ENCODE data around the gene CLCN6.

Gene CLCN6

GRCh38 chr1:11805422-11806306 is at the start of gene CLCN6, which contains the start of gene MTHFR:
TSS of gene CLCN6 (plus strand) at chr1:11806191. CDS start at chr1:11806263, 72 bp downstream.
TSS of gene MTHFR (minus strand) at chr1:11805964. CDS start at chr1:11803116, 2,848 bp downstream.
- peak; percentile 96 for DNase-seq (ENCODE audit: low read depth)

- no peak for DNase-seq (ENCODE audit: low read depth)
These were observed 48.9 kb upstream of the CLCN6 start for GRCh38 chr1:11757047-11757446.

GRCh38 chr1:11759791-11760190 is 46.2 kb upstream of the CLCN6 start:
- no peak for DNase-seq (ENCODE audit: low read depth)

DNA sequence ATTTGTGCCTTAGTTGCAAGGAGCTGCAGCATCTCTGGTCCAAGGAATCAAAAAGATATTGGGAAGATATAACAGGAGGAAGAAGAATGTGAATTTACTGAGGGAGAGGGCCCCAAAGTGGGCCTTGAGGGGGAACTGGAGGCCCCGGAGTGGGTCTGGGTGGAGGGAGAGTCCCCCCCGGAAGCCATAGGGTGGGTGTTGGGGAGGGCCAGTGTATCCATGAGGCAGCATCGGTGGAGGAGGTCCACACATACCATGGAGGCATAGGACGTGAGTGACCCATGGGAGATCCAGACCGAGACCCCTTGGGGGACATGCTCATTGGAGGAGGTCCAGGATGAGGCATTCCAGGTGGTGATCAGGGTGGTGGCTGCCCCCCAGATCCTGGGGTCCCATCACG is 44.7 kb upstream of the CLCN6 start:
- DNase-seq (ENCODE audit: low read depth): no peak

- no peak for DNase-seq (ENCODE audit: low read depth)
These were observed 44.0 kb upstream of the CLCN6 start, which contains the start of gene C1orf167 for GRCh38 chr1:11761988-11762406. TSS of gene C1orf167 (plus strand) at chr1:11762193. CDS start at chr1:11764401, 2,208 bp downstream.

DNA sequence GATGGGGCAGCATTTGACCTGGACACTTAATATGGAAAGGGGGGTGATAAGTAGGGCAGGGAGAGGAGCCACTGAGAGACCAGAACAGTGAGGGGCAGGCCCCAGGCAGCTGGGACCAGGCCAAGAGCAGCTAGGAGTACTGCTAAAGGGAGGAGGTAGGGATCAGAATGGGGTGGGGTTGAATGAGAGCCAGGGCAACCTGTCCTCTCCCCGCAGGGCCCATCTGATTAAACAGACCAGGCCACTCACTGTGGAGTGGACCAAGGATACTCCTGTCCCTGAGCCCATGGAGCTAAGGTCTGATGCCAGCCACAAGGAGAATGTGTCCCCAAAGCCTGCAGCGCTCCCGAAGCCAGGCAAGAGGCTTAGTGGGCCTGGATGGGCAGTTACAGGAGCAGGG is 41.9 kb upstream of the CLCN6 start:
- DNase-seq (ENCODE audit: low read depth): no peak

GRCh38 chr1:11764519-11764918 is 41.5 kb upstream of the CLCN6 start:
- no peak for DNase-seq (ENCODE audit: low read depth)

DNA sequence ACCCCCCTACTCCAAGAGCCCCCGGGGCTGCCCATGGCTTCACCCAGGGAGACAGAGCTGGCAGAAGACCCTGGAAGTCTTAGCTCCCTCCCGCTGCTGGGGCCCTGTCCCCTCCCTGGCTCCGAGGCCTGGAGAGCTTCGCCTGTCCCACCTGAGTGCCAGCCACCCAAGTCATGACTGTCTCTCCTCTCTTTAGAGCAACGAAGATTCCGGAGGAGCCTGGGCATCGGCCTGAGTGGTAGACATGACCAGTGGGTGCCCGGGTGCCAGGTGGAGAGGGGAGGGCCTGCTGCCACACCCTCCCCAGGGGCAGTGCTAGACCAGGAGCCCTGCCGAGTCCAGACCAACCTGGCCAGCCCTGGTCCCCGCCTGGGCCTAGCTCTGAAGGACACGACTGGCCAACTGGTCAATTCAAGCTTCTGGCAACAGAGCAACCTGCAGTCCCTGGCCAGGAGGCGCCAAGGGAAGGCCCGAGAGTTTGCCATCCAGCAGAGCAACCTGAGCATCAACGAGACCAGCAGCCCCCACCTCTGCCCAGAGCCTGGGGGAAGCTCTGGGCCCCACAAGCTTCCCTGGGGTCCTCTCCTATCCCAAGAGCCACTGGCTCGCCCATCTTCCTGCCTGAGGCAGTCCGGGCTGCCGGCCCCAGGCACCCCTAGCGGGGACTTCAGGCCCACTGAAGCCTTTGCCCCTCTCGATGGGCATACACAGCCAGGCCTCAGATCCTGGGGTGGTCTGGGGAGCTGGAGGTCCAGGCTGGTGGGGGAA is 40.1 kb upstream of the CLCN6 start:
- no peak for DNase-seq (ENCODE audit: low read depth)

DNA sequence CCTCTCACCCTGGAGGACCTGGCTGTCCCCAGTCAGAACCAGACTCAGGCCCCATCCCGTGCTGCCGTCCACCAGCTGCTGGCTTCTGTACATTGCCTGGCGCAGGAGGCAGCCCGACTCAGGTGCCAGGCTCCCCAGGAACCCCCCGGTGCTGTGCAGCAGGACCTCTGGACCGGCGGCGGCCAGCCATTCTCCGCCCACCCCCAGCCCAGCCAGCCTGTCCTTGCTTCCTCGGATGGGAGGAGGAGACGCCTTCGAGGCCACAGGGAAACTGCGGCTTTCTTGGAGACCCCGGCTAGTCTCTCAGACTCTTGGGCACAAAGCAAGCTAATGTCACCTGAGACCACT is 39.6 kb upstream of the CLCN6 start:
- DNase-seq (ENCODE audit: low read depth): no peak

- DNase-seq (ENCODE audit: low read depth): no peak
These were observed 37.9 kb upstream of the CLCN6 start for GRCh38 chr1:11767922-11768704.

DNA sequence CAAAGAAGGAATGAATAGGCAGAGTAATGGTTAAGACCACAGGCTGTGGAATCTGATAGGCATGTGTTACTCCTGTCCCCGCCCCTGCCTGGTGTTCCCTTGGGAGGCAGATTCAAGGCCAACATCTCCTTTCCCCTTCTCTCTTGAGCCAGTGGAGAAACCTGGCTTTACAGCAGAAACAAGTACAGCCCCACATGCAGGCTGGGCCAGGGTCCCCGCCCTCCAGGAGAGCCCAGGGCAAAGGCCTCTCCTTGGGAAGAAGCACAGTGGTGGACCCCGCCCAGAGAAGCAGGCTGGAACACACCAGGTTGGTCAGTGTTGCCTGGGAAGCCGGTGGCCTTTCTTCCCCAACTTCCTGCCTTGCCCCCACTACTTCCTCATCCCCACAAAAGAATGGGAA is 37.2 kb upstream of the CLCN6 start:
- DNase-seq (ENCODE audit: low read depth): no peak

DNA sequence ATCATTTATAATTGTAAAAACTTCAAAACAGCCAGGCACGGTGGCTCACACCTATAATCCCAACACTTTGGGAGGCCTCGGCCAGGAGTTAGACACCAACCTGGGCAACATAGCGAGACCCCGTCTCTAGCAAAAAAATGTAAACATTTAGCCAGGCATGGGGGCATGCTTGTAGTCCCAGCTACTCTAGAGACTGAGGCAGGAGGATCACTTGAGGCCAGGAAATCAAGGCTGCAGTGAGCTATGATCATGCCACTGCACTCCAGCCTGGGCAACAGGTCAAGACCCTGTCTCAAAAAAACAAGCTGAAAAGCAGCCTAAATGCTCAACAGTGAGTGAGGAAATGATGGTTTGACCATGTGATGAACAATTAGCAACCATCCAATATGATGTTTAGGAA is 36.7 kb upstream of the CLCN6 start:
- no peak for DNase-seq (ENCODE audit: low read depth)

DNA sequence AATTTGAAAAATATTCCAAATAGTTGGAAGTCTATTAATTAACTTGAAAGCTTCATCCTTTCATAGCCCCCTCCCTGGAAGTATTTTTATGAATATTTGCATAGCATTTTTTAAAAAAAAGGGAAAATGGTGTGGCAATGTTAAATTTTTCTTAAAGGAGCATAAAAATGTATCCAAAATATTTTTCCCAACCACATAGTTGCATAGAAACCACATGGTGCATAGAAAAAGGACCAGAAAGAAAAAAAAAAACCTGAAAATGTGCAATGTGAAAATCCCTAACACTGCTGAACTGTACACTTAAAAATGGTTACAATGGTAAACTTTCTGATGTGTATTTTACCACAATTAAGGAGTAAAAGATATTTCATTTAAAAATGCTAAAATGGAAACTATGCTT is 36.0 kb upstream of the CLCN6 start:
- no peak for DNase-seq (ENCODE audit: low read depth)

DNA sequence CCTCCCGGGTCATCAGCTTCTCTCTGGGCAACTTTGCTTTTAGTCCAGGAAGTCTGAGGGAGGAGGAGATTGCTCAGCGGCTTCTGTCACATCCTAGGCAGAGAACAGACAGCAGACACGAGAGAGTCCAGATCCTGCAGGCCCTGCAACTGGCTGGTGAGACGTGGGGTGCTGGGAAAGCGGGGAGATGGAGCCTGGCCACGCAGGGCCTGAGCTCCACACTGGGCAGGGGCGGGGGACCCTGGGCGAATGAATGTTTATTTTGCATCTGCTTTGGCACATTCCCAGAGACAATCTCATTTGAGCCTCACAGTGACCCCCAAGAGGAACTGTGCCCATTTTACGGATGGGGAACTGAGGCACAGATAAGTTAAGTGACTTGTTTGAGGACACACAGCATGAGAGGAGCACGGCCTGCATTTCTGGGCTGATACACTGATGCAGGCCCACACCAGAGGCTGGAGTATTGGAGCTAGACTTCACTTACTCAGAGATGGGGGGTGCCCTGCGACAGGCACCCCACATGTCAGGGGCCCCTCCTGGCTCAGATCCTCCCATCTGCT is 34.4 kb upstream of the CLCN6 start:
- no peak for DNase-seq (ENCODE audit: low read depth)

DNA sequence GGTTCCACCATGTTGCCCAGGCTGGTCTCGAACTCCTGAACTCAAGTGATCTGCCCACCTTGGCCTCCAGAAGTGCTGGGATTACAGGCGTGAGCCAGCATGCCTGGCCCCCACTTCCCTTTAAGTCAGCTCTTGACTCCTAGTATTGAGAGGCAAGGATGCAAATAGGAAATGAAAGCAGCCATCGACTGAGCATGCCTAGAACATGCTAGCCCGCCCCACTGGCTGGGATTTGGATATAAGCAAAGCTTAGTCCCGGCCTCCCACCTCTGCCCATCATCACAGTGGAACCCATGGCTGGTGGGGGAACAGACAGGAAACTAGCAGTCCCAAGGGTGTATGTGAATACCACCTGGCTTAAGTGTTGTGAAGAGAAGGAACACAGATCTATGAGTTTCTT is 33.5 kb upstream of the CLCN6 start:
- DNase-seq (ENCODE audit: low read depth): no peak

DNA sequence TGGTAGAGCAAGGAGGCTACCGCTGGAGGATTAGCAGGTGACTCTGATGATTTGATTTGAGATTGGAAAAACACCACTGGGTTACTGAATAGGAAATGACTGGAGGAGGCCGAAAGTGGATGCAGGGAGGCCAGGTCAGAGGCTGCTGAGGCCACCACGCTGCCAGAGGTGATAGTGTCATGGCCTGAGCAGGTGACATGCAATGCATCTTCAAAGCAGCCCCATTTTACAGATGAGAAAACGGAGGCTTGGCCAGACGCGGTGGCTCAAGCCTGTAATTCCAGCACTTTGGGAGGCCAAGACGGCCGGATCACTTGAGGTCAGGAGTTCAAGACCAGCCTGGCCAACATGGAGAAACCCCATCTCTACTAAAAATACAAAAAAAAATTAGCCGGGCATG is 31.2 kb upstream of the CLCN6 start:
- DNase-seq (ENCODE audit: low read depth): no peak

DNA sequence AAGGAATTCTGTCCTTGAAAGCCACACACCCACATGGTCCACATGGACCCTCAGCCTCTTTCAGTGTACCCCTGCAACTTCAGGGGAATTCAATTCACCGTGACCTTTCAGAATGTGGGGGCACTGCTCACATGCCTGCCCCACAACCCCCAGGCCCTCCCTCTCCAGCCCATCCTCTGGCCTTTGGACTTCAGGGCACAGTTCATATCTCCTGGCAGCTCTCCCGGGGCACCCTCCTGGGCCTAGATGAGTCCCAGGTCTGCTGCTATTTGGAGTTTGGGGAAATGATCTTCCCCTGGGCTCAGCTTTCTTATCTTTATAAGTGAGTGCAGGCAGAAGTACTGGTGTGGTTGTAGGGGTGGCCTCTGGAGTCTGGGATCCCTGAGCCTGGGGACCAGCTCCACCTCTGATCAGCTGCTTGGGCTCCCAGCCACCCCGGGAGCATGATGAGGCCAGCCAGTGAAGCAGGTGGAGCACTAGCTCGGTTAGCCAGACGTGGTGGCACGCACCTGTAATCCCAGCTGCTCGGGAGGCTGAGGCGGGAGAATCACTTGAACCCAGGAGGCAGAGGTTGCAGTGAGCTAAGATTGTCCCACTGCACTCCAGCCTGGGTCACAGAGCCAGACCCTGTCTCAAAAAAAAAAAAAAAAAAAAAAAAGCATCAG is 28.2 kb upstream of the CLCN6 start:
- DNase-seq (ENCODE audit: low read depth): no peak

DNA sequence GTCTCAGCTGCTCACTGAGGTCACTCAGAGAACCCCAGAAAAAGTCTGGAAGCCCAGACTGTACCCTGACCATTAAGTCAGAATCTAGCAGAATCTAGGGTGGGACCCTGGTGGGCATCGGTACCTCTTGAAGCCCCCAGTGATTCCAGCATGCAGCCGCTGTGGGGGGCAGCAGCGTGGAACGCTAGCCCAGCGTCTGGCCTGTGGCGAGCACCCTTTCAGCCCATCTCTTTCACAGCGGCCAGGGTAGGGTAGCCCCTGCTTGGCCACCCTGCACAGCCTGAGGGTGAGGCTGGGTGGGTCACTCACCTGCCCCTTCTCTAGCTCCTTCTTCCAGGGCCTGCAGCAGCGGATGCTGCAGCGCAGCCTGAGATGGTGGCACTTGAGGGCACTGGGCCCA is 27.7 kb upstream of the CLCN6 start:
- no peak for DNase-seq (ENCODE audit: low read depth)

DNA sequence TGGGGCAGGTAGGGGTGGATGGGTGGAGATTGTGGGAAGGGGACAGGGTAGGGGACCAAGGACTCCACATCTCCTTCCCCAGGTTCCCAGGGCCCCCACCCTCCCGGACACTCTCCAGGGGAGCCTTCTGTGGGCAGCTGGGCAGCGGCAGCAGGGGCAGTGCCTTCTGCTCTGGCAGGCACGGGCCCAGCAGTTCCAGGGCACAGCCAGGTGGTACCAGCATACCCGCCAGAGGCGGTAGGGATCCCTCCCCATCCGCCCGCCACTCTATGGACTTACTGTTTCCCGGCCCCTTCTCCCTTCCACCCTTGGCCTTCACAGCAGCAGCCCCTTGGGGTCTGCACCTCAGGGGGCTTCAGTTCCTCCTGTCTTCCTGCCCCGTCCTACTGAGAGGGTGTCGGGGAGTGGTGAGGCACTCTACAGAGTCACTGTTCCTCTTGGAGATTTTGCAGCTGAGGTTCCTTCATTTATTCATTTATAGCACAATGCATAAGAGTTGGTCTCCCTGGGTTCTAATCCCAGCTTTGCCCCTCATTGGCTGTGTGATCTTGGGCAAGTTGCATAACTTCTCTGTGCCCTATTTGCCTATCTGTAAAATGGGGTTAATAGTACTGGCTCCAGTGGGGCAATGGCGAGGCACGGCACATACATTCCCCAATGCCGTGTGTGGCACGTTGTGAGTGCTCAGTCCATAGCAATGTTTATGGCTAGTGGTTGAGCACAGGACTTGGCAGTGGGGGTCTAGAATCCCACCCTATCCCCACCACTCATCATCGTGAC is 27.0 kb upstream of the CLCN6 start:
- no peak for DNase-seq (ENCODE audit: low read depth)

- no peak for DNase-seq (ENCODE audit: low read depth)
These were observed 26.1 kb upstream of the CLCN6 start for GRCh38 chr1:11779715-11780379.
